Measurements from ENCODE around the gene ZNF254.

DNA sequence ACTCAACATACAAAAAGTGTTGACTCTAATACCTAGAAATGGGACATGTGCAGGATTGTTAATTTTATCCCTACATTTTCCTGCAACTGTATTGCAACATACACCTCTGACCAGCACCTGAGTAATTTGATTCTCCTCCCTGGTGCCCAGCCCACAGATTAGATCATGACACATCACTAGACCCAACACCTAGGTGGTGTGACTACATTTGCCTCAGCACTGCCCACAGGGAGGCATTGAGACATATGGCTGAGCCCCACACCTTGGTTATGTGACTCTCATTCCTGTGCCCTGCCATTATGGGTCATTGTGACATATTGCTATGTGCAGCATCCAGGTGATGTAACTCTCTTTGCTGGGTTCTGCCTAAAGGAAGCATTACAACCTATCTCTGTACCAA is 13.2 kb upstream of the ZNF254 start:
- TF ChIP-seq, protein P1, sequence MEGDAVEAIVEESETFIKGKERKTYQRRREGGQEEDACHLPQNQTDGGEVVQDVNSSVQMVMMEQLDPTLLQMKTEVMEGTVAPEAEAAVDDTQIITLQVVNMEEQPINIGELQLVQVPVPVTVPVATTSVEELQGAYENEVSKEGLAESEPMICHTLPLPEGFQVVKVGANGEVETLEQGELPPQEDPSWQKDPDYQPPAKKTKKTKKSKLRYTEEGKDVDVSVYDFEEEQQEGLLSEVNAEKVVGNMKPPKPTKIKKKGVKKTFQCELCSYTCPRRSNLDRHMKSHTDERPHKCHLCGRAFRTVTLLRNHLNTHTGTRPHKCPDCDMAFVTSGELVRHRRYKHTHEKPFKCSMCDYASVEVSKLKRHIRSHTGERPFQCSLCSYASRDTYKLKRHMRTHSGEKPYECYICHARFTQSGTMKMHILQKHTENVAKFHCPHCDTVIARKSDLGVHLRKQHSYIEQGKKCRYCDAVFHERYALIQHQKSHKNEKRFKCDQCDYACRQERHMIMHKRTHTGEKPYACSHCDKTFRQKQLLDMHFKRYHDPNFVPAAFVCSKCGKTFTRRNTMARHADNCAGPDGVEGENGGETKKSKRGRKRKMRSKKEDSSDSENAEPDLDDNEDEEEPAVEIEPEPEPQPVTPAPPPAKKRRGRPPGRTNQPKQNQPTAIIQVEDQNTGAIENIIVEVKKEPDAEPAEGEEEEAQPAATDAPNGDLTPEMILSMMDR (IDR thresholded peaks at IDR 0.05) = no peak
- TF ChIP-seq POLR2A (IDR thresholded peaks at IDR 0.05) = no peak
